Gastroesophageal sphincter (tissue), 4 donors: ENCODE results near the gene NISCH. TPM values are rescaled to one million over a fixed set of nuclear protein-coding genes. Genes with fewer than 3 reads are reported as not detected.

Experiments used
- ATAC-seq: fragments of 150-250 bp; one replicate; pipeline ENCODE4 v1.9.1; 2016; ENCODE audit warnings: mild to moderate bottlenecking, moderate library complexity
- H3K27ac ChIP-seq, 4 donors: fragments of 200-600 bp; sonication (generic) in 3 of 4; 1 replicate in 3 of 4; 2 replicates in 1 of 4; pipeline ENCODE4 v1.5.1; 2016 to 2019
- H3K27me3 ChIP-seq: fragments of 200-600 bp; sonication (generic); one replicate; pipeline ENCODE4 v1.5.1; 2019
- H3K36me3 ChIP-seq, 2 donors: fragments of 200-600 bp; sonication (generic); one replicate each; pipeline ENCODE4 v1.5.1; 2019; ENCODE audit warnings: control low read depth in 1 of 2
- H3K4me1 ChIP-seq, 3 donors: fragments of 200-600 bp; sonication (generic); 1 replicate in 2 of 3; 2 replicates in 1 of 3; pipeline ENCODE4 v1.5.1; 2016 to 2019; ENCODE audit warnings: control low read depth in 2 of 3
- H3K4me3 ChIP-seq, 2 donors: fragments of 200-600 bp; sonication (generic); one replicate each; pipeline ENCODE4 v1.5.1; 2019; ENCODE audit warnings: mild to moderate bottlenecking in 1 of 2, moderate library complexity in 1 of 2
- H3K9me3 ChIP-seq, 3 donors: fragments of 200-600 bp; sonication (generic); one replicate each; pipeline ENCODE4 v1.5.1; 2017 to 2019; ENCODE audit warnings: control low read depth in 2 of 3
- CTCF ChIP-seq, 4 experiments: fragments of 200-600 bp in 2 of 4; fragments of 450-650 bp in 2 of 4; sonication (generic) in 1 of 4; IDR thresholded peaks; one replicate each; pipeline ENCODE4 v1.5.1; 2017 to 2019; ENCODE audit warnings: antibody characterized with exemption in 4 of 4, mild to moderate bottlenecking in 2 of 4, moderate library complexity in 2 of 4
- EP300 ChIP-seq: sonication (generic); formaldehyde crosslinking; IDR thresholded peaks from one replicate; pipeline ENCODE4 v1.6.1; 2017; ENCODE audit warnings: antibody characterized with exemption, mild to moderate bottlenecking
- POLR2A ChIP-seq, 2 donors: fragments of 450-650 bp; IDR thresholded peaks; one replicate each; pipeline ENCODE4 v1.6.1; 2017; ENCODE audit warnings: antibody characterized with exemption in 2 of 2, mild to moderate bottlenecking in 2 of 2, moderate library complexity in 1 of 2
- POLR2AphosphoS5 ChIP-seq: sonication (generic); formaldehyde crosslinking; IDR thresholded peaks from one replicate; pipeline ENCODE4 v1.6.1; 2017; ENCODE audit warnings: antibody characterized with exemption
- WGBS, 2 donors: methylation state at CpG; one replicate each; pipeline ENCODE4 v1.1.5; 2018; ENCODE audit warnings: low coverage in 1 of 2; 5-methylcytosine and 5-hydroxymethylcytosine counted together
- total RNA-seq, 4 donors: library from RNA; depleted of rRNA; stranded (reverse); fragments of >200 nt; gene quantifications; one replicate each; pipeline ENCODE4 v1.1.0, GENCODE V29; 2016

NISCH gene
- total RNA-seq, 4 donors from 2014 or later = 56.7 to 95.9 (median 78.9) TPM

- H3K4me1 ChIP-seq = peaks cover 0 to 42% (median 12%) of the 10 kb centered on the region in 3 donors
- ATAC-seq = peak; percentile 5
- H3K27me3 ChIP-seq = no peaks in the 10 kb centered on the region
- TF ChIP-seq POLR2AphosphoS5 = no peak
- TF ChIP-seq CTCF (IDR thresholded peaks at IDR 0.05) = no peak
- TF ChIP-seq EP300 = no peak
- TF ChIP-seq POLR2A (IDR thresholded peaks at IDR 0.05) = no peak
- H3K4me3 ChIP-seq = peak overlapping the region; percentile 65 to 95
- H3K27ac ChIP-seq = peak overlapping the region in 3 of 4 donors; percentile 95 to 97 (median 96)
- WGBS, 2 donors = 20 to 62% methylated on average over 1 to 2 of the region's 5 CpGs
- peaks cover 0 to 45% of the 10 kb centered on the region in 2 donors for H3K36me3 ChIP-seq
- H3K9me3 ChIP-seq = no peaks in the 10 kb centered on the region
Observed at GRCh38 chr3:52456800-52457183, 1.4 kb downstream of the NISCH start.

- WGBS, 2 donors = 42 to 71% methylated on average over 2 to 4 of the region's 6 CpGs
- no peak for ATAC-seq
- Histone ChIP-seq H3K9me3 (no peaks in the 10 kb centered on the region), H3K27me3 (no peaks in the 10 kb centered on the region), H3K4me3 (no peak overlapping the region), H3K36me3 (peaks cover 0 to 57% of the 10 kb centered on the region in 2 donors), H3K4me1 (peaks cover 0 to 56% (median 16%) of the 10 kb centered on the region in 3 donors), H3K27ac (no peak overlapping the region)
- TF ChIP-seq POLR2A (IDR thresholded peaks at IDR 0.05) (no peak), CTCF (IDR thresholded peaks at IDR 0.05) (no peak), POLR2AphosphoS5 (no peak), EP300 (no peak)
Observed at GRCh38 chr3:52458031-52458760, 2.8 kb downstream of the NISCH start.

GRCh38 chr3:52458770-52459545 lies 3.6 kb downstream of the NISCH start:
- 97 to 100% methylated on average over 4 to 9 of the region's 14 CpGs for WGBS, 2 donors
- H3K36me3 ChIP-seq = peaks cover 0 to 65% of the 10 kb centered on the region in 2 donors
- no peak overlapping the region for H3K4me3 ChIP-seq
- no peak for TF ChIP-seq POLR2AphosphoS5
- TF ChIP-seq CTCF (IDR thresholded peaks at IDR 0.05) = no peak
- TF ChIP-seq POLR2A (IDR thresholded peaks at IDR 0.05) = no peak
- no peak for TF ChIP-seq EP300
- no peak overlapping the region for H3K27ac ChIP-seq
- H3K4me1 ChIP-seq = peaks cover 0 to 53% (median 16%) of the 10 kb centered on the region in 3 donors
- no peaks in the 10 kb centered on the region for H3K9me3 ChIP-seq
- ATAC-seq = no peak
- no peaks in the 10 kb centered on the region for H3K27me3 ChIP-seq

- Histone ChIP-seq H3K9me3 (no peaks in the 10 kb centered on the region), H3K27me3 (no peaks in the 10 kb centered on the region), H3K4me3 (no peak overlapping the region), H3K4me1 (peaks cover 0 to 50% (median 4%) of the 10 kb centered on the region in 3 donors), H3K36me3 (peaks cover 0 to 89% of the 10 kb centered on the region in 2 donors), H3K27ac (peak overlapping the region in 3 of 4 donors; percentile 19 to 57 (median 54))
- no peak for TF ChIP-seq EP300
- no peak for TF ChIP-seq POLR2AphosphoS5
- no peak for TF ChIP-seq CTCF (IDR thresholded peaks at IDR 0.05)
- no peak for TF ChIP-seq POLR2A (IDR thresholded peaks at IDR 0.05)
- WGBS, 2 donors = 49 to 65% methylated on average over 4 to 6 of the region's 6 CpGs
- no peak for ATAC-seq
Observed at GRCh38 chr3:52461874-52462273, 6.5 kb downstream of the NISCH start.
